GM20000 (cell line): ENCODE results near the gene EVA1C.

Experiments used
- DNase-seq: peaks from one replicate; pipeline ENCODE4 v3.0.0; 2012; ENCODE audit warnings: low spot score
- CTCF ChIP-seq: IDR thresholded peaks from 2 replicates; pipeline ENCODE4 v1.5.1; 2012; ENCODE audit warnings: mild to moderate bottlenecking, control low read depth; ENCODE audit errors: extremely low read depth, missing control alignments

The EVA1C gene

GRCh38 chr21:32477424-32477745, 64.9 kb downstream of the EVA1C start:
- DNase-seq: no peak
- no peak for TF ChIP-seq CTCF

GRCh38 chr21:32481875-32482408, 69.4 kb downstream of the EVA1C start:
- TF ChIP-seq CTCF: no peak
- DNase-seq: no peak

DNA sequence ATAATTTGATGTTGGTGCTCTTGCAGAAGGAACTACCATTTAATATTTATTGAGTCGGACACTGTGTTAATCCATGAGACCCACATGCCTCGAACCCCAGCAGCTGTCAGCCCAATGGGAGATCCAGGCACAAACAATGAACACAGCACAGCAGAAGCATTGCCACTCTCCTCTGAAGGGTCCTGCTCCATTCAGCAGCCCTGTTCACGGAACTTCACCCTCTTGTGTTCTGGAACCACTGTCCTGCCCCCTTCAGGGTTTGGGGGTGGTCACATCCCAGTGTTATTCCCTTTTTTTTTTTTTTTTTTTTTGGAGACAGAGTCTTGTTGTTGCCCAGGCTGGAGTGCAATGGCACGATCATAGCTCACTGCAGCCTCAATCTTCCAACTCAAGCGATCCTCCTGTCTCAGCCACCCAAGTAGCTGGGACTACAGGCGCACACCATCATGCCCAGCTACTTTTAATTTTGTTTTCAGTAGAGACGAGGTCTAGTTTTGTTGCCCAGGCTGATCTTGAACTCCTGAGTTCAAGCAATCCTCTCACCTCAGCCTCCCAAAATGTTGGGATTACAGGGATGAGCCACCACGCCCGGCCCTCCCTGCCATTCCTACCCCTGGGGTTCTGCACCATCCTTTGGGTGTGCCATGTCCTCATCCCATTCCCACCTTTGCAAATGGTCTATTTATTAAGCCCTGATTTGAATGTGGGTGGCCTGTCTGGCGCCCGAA, 70.2 kb downstream of the EVA1C start:
- TF ChIP-seq CTCF: no peak
- DNase-seq: no peak

DNA sequence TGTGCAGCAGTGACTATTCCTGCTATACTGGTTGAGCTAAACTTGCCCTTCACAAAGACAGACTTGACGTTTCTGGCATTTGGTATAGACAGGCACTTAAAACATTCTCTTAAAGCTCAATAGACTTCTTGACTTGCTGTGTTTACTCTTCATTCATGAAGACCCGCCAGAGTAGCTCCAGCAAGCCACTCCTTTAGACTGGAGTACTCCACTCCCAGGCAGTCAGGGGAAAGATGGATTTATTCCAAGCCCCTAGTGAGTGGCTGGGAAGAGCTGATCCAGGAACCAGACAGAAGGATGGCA, 70.7 kb downstream of the EVA1C start:
- DNase-seq: no peak
- no peak for TF ChIP-seq CTCF

- no peak for DNase-seq
- TF ChIP-seq CTCF: no peak
Measured at GRCh38 chr21:32484706-32485380, 72.3 kb downstream of the EVA1C start.

DNA sequence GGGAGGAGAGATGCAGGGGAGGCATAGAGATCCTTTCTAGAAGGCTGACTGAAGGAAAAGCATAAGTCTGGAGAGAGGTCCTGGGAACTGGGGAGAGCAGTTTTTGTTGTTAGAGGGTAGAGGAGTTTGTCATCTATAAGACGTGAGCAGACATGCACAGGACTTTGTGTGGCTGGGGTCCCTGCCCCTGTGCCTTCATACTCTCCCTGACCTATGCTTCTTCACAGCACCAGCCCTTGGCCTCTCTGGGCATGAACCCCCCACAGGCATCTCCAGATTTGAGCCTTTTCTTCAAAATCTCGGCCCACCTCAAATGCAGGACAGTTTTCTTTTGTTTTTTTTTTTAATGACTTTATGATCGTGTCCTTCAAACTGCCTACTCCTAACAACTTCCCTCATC, 79.9 kb downstream of the EVA1C start:
- no peak for DNase-seq

More for the DNA sequence above, 79.9 kb downstream of the EVA1C start:
- TF ChIP-seq CTCF: no peak
